Measurements from ENCODE around the gene MYO1F.

GRCh38 chr19:8577741-8578140 is 499 bp upstream of the MYO1F start:
- TF ChIP-seq RAD21 (CRISPR knock-in tag; IDR thresholded peaks at IDR 0.05) (no peak), USF2 (IDR thresholded peaks at IDR 0.05; ENCODE audit: low read depth, low read length) (no peak), USF2 (CRISPR knock-in tag; IDR thresholded peaks at IDR 0.05; ENCODE audit: borderline replicate concordance) (no peak), ZNF354B (CRISPR knock-in tag; IDR thresholded peaks at IDR 0.05) (no peak), ZNF564 (CRISPR knock-in tag; IDR thresholded peaks at IDR 0.05) (no peak), GATA4 (IDR thresholded peaks at IDR 0.05; ENCODE audit: borderline replicate concordance, low read depth) (no peak), REL (CRISPR knock-in tag; conservative IDR thresholded peaks at IDR 0.05) (no peak), POGK (CRISPR knock-in tag; conservative IDR thresholded peaks at IDR 0.05) (no peak), POLR2AphosphoS5 (IDR thresholded peaks at IDR 0.05; ENCODE audit: low read depth, low read length) (no peak), ZNF547 (CRISPR knock-in tag; IDR thresholded peaks at IDR 0.05) (no peak), CC2D1A (CRISPR knock-in tag; IDR thresholded peaks at IDR 0.05) (no peak)

All from HepG2 (cell line).